ENCODE results near the gene SATB2. TPM values are rescaled to one million over a fixed set of nuclear protein-coding genes. Genes with fewer than 3 reads are reported as not detected.
A peak's percentile ranks its signal among the peaks of the same experiment; 100 is the strongest.

The SATB2 gene
- polyA plus RNA-seq, 1 donor from 2014 or later, result 0.21 TPM

DNA sequence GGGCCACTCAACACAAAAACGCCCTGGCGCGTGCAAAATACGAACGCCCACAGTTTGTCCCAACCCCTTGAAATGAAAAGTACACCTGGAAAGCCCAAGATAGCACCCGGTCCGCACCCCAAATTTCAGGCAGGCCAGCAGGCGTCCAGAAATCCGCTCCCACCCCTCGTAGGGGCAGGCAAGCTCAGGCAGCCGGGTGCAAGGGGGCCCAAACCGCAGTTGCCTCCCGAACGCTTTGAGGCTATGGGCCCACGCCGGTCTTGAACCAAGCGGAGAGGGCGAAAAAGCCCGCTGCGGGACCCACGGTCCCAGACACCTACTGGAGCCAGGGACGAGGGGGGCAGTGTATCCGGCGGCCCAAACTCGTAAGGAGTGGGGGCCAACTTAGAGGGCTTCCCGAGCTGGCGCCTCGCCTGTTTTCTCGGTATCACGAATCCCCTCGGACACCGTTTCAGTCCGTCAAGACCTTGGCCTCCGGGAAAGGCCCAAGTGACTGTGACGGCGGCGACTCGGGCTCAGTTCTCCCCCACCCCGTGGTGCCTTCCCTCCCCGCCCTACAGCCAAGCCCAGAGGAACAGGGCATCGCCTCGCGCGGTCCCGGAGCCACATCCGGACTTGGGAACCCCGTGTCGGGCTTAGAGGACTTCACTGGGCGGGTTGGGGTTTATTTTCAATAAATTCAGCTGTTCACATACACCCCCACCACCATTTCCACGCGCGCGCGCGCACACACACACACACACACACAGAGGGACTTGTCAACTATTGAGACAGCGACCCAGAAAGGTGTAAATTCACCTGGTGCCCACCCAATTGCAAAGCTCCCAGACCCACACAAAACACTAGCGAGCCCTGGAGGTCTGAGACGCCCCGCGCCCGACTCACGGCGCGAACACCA is 6.2 kb upstream of the SATB2 start:
- Histone ChIP-seq H3F3A (ENCODE audit: insufficient read depth, low read length, poor library complexity, severe bottlenecking) (no peaks in the 10 kb centered on the region), H3K36me3 (ENCODE audit: insufficient read depth, low read length) (no peaks in the 10 kb centered on the region), H3K4me3 (ENCODE audit: low read length) (peak overlapping the region; percentile 57), H3K27ac (ENCODE audit: low read length) (no peak overlapping the region), H2AFZ (ENCODE audit: low read depth, low read length) (no peak overlapping the region), H3K27me3 (ENCODE audit: insufficient read depth, low read depth, low read length) (peaks cover 100% of the 10 kb centered on the region), H3K9ac (ENCODE audit: low read length) (no peak overlapping the region), H3K4me2 (ENCODE audit: low read length) (peak overlapping the region; percentile 49), H3K9me3 (ENCODE audit: low read length) (no peaks in the 10 kb centered on the region), H3K79me2 (replicated peaks; ENCODE audit: insufficient read depth, low read length) (no peaks in the 10 kb centered on the region), H3K9me2 (ENCODE audit: insufficient read depth, low read length) (no peaks in the 10 kb centered on the region), H4K20me1 (ENCODE audit: insufficient read depth) (no peaks in the 10 kb centered on the region)
- TF ChIP-seq SMC3 (conservative IDR thresholded peaks at IDR 0.05; ENCODE audit: poor library complexity), result peak; percentile 3
- TF ChIP-seq EP300 (conservative IDR thresholded peaks at IDR 0.05; ENCODE audit: poor library complexity, severe bottlenecking), result no peak
- no peak for TF ChIP-seq MXI1 (conservative IDR thresholded peaks at IDR 0.05; ENCODE audit: poor library complexity, severe bottlenecking)
- TF ChIP-seq RAD21 (conservative IDR thresholded peaks at IDR 0.05), result peak; percentile 2
- no peak for TF ChIP-seq POLR2AphosphoS5 (IDR thresholded peaks at IDR 0.05)

DNA sequence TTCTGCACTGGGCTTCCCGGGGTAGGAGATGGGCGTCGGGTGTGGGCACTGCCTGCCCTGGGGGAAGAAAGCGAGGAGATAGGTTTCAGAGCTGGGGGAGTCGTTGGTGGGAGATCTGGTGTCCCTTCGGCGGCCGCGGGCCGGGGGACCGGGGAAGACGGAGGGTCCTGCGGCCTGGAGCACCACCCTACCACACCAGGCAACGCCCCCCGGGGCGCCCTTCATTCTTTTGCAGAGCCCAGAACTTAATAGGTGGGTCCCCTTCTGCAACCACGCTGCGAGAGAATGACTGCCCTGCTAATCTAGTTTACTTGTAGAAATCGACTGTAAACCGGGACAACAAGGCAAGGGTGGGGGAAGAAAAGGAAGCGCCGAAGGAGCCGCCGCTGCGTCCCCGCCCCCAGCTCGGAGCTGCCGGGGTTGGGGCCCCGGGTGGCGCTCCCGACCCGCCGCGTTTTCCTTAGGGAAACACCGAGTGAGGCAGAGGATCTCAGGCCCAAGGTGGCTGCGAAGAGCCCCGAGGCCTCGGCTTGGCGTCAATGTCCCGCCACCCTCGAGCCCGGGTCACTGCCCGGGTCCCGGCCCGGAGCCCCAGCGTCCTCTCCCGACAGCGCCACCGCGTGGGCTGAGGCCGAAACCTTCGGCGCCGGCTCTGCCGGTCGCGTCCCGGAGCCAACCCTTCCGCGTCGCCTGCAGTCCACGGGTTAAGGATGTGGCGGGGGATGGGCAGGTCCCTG is 5.4 kb upstream of the SATB2 start:
- Histone ChIP-seq H3K79me2 (replicated peaks; ENCODE audit: insufficient read depth, low read length) (no peaks in the 10 kb centered on the region), H3K9me3 (ENCODE audit: low read length) (no peaks in the 10 kb centered on the region), H3K9me2 (ENCODE audit: insufficient read depth, low read length) (no peaks in the 10 kb centered on the region), H3K27me3 (ENCODE audit: insufficient read depth, low read depth, low read length) (peaks cover 100% of the 10 kb centered on the region), H3F3A (ENCODE audit: insufficient read depth, low read length, poor library complexity, severe bottlenecking) (no peaks in the 10 kb centered on the region), H4K20me1 (ENCODE audit: insufficient read depth) (no peaks in the 10 kb centered on the region), H3K36me3 (ENCODE audit: insufficient read depth, low read length) (no peaks in the 10 kb centered on the region), H3K4me2 (ENCODE audit: low read length) (peak overlapping the region; percentile 49), H3K4me3 (ENCODE audit: low read length) (peak overlapping the region; percentile 57), H3K9ac (ENCODE audit: low read length) (no peak overlapping the region), H2AFZ (ENCODE audit: low read depth, low read length) (no peak overlapping the region), H3K27ac (ENCODE audit: low read length) (no peak overlapping the region)
- no peak for TF ChIP-seq EP300 (conservative IDR thresholded peaks at IDR 0.05; ENCODE audit: poor library complexity, severe bottlenecking)
- TF ChIP-seq, protein P1, sequence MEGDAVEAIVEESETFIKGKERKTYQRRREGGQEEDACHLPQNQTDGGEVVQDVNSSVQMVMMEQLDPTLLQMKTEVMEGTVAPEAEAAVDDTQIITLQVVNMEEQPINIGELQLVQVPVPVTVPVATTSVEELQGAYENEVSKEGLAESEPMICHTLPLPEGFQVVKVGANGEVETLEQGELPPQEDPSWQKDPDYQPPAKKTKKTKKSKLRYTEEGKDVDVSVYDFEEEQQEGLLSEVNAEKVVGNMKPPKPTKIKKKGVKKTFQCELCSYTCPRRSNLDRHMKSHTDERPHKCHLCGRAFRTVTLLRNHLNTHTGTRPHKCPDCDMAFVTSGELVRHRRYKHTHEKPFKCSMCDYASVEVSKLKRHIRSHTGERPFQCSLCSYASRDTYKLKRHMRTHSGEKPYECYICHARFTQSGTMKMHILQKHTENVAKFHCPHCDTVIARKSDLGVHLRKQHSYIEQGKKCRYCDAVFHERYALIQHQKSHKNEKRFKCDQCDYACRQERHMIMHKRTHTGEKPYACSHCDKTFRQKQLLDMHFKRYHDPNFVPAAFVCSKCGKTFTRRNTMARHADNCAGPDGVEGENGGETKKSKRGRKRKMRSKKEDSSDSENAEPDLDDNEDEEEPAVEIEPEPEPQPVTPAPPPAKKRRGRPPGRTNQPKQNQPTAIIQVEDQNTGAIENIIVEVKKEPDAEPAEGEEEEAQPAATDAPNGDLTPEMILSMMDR (IDR thresholded peaks at IDR 0.05; ENCODE audit: poor library complexity, severe bottlenecking), result peak; percentile 80
- TF ChIP-seq POLR2AphosphoS5 (IDR thresholded peaks at IDR 0.05), result no peak
- TF ChIP-seq EZH2 (IDR thresholded peaks at IDR 0.05; ENCODE audit: borderline replicate concordance, insufficient read depth, low read length, poor library complexity, severe bottlenecking), result peak; percentile 63
- peak; percentile 70 for TF ChIP-seq RAD21 (conservative IDR thresholded peaks at IDR 0.05)
- peak; percentile 78 for TF ChIP-seq SMC3 (conservative IDR thresholded peaks at IDR 0.05; ENCODE audit: poor library complexity)
- TF ChIP-seq, protein P2, sequence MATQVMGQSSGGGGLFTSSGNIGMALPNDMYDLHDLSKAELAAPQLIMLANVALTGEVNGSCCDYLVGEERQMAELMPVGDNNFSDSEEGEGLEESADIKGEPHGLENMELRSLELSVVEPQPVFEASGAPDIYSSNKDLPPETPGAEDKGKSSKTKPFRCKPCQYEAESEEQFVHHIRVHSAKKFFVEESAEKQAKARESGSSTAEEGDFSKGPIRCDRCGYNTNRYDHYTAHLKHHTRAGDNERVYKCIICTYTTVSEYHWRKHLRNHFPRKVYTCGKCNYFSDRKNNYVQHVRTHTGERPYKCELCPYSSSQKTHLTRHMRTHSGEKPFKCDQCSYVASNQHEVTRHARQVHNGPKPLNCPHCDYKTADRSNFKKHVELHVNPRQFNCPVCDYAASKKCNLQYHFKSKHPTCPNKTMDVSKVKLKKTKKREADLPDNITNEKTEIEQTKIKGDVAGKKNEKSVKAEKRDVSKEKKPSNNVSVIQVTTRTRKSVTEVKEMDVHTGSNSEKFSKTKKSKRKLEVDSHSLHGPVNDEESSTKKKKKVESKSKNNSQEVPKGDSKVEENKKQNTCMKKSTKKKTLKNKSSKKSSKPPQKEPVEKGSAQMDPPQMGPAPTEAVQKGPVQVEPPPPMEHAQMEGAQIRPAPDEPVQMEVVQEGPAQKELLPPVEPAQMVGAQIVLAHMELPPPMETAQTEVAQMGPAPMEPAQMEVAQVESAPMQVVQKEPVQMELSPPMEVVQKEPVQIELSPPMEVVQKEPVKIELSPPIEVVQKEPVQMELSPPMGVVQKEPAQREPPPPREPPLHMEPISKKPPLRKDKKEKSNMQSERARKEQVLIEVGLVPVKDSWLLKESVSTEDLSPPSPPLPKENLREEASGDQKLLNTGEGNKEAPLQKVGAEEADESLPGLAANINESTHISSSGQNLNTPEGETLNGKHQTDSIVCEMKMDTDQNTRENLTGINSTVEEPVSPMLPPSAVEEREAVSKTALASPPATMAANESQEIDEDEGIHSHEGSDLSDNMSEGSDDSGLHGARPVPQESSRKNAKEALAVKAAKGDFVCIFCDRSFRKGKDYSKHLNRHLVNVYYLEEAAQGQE (IDR thresholded peaks at IDR 0.05; ENCODE audit: borderline replicate concordance), result no peak
- no peak for TF ChIP-seq TAF1 (IDR thresholded peaks at IDR 0.05; ENCODE audit: low read depth)
- TF ChIP-seq MXI1 (conservative IDR thresholded peaks at IDR 0.05; ENCODE audit: poor library complexity, severe bottlenecking), result no peak
